ENCODE data around the gene SND1.

DNA sequence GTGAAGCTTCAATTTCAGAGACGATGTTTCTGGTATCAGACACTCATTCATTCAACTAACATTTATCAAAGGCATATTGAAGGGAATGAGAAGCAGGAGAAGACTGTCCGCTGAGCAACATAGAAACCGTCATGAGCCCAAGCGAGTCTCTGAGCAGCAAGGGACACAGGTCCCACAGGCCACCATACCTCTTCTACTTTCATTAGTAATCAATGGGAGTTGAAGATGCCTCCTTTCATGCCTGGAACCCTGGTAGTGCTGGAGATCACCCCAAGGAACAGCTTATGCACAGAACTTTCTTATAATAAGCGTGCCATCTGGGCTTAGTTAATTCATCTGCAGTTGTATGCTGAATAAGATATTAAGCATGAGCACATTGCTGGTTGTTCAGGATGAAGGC lies 35.3 kb upstream of the SND1 start:
- TF ChIP-seq, protein P1, sequence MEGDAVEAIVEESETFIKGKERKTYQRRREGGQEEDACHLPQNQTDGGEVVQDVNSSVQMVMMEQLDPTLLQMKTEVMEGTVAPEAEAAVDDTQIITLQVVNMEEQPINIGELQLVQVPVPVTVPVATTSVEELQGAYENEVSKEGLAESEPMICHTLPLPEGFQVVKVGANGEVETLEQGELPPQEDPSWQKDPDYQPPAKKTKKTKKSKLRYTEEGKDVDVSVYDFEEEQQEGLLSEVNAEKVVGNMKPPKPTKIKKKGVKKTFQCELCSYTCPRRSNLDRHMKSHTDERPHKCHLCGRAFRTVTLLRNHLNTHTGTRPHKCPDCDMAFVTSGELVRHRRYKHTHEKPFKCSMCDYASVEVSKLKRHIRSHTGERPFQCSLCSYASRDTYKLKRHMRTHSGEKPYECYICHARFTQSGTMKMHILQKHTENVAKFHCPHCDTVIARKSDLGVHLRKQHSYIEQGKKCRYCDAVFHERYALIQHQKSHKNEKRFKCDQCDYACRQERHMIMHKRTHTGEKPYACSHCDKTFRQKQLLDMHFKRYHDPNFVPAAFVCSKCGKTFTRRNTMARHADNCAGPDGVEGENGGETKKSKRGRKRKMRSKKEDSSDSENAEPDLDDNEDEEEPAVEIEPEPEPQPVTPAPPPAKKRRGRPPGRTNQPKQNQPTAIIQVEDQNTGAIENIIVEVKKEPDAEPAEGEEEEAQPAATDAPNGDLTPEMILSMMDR (IDR thresholded peaks at IDR 0.05; ENCODE audit: insufficient read depth, low read length, poor library complexity, severe bottlenecking) = no peak
- TF ChIP-seq EZH2phosphoT487 (conservative IDR thresholded peaks at IDR 0.05; ENCODE audit: low read length) = no peak

Measured in SU-DHL-6 (cell line).